ENCODE data around the gene OR10A3. TPM values are rescaled to one million over a fixed set of nuclear protein-coding genes. Genes with fewer than 3 reads are reported as not detected.

The OR10A3 gene
- polyA plus RNA-seq, 1 donor from 2014 or later, result not detected

DNA sequence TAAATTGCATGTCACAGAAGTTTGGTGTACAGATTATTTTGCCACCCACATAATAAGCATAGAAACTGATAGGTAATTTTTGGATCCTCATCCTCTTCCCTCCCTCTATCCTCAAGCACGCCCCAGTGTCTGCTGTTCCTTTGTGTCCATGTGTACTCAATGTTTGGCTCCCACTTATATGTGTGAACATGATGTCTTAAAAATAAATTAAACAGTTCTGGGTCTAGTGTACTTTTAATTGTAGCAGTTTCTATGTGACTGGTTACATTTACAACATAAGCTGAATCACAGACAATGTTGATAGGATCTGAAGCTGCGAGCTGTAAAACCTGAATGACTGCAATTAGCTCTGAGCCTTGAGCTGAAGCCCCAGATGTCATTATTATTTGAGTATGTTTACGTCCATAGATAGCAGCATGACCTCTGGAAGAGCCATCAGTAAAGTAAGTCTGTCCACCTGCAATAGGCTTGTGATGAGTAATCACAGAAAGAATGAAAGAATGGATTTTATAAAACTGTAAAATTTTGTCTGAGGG is 40.1 kb downstream of the OR10A3 start:
- H3K9me3 ChIP-seq (ENCODE audit: low read length), result no peaks in the 10 kb centered on the region
- H3K9ac ChIP-seq (ENCODE audit: low read length), result no peak overlapping the region
- no peak overlapping the region for H3K4me3 ChIP-seq (ENCODE audit: low read length)
- TF ChIP-seq MXI1 (conservative IDR thresholded peaks at IDR 0.05; ENCODE audit: poor library complexity, severe bottlenecking), result no peak
- TF ChIP-seq CTCF (IDR thresholded peaks at IDR 0.05; ENCODE audit: poor library complexity, severe bottlenecking), result no peak
- TF ChIP-seq REST (IDR thresholded peaks at IDR 0.05; ENCODE audit: borderline replicate concordance), result no peak
- TF ChIP-seq EP300 (conservative IDR thresholded peaks at IDR 0.05; ENCODE audit: poor library complexity, severe bottlenecking), result no peak
- no peak for TF ChIP-seq SMC3 (conservative IDR thresholded peaks at IDR 0.05; ENCODE audit: poor library complexity)
- TF ChIP-seq POLR2AphosphoS5 (IDR thresholded peaks at IDR 0.05), result no peak
- no peak for TF ChIP-seq TAF1 (IDR thresholded peaks at IDR 0.05; ENCODE audit: low read depth)
- H2AFZ ChIP-seq (ENCODE audit: low read depth, low read length), result no peak overlapping the region
- no peaks in the 10 kb centered on the region for H3K79me2 ChIP-seq (replicated peaks; ENCODE audit: insufficient read depth, low read length)
- no peaks in the 10 kb centered on the region for H4K20me1 ChIP-seq (ENCODE audit: insufficient read depth)
- H3K27me3 ChIP-seq (ENCODE audit: insufficient read depth, low read depth, low read length), result no peaks in the 10 kb centered on the region
- no peaks in the 10 kb centered on the region for H3F3A ChIP-seq (ENCODE audit: insufficient read depth, low read length, poor library complexity, severe bottlenecking)
- no peaks in the 10 kb centered on the region for H3K9me2 ChIP-seq (ENCODE audit: insufficient read depth, low read length)
- H3K36me3 ChIP-seq (ENCODE audit: insufficient read depth, low read length), result no peaks in the 10 kb centered on the region
- H3K4me2 ChIP-seq (ENCODE audit: low read length), result no peak overlapping the region
- H3K27ac ChIP-seq (ENCODE audit: low read length), result no peak overlapping the region

DNA sequence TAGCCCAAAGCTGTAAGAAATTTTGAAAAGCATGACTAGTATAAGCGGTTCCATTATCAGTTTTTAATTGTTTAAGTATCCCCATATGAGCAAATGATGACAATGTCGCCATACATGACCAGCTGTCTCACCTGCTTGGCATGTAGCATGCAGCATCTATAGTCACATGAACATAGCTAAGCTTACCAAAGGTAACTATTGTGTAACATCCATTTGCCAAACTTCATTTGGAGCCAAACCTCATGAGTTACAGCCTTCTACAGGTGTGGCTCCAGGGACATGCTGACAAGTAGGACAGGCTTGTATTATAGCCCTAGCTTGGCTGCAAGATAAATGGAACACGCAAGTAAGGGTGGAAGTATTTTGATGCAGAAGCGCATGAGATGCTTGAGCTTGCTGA is 40.8 kb downstream of the OR10A3 start:
- no peak overlapping the region for H2AFZ ChIP-seq (ENCODE audit: low read depth, low read length)
- TF ChIP-seq TAF1 (IDR thresholded peaks at IDR 0.05; ENCODE audit: low read depth) (no peak), REST (IDR thresholded peaks at IDR 0.05; ENCODE audit: borderline replicate concordance) (no peak), EZH2 (IDR thresholded peaks at IDR 0.05; ENCODE audit: borderline replicate concordance, insufficient read depth, low read length, poor library complexity, severe bottlenecking) (no peak)
- H3K4me3 ChIP-seq (ENCODE audit: low read length), result no peak overlapping the region
- no peaks in the 10 kb centered on the region for H4K20me1 ChIP-seq (ENCODE audit: insufficient read depth)
- no peak overlapping the region for H3K27ac ChIP-seq (ENCODE audit: low read length)
- no peaks in the 10 kb centered on the region for H3K9me3 ChIP-seq (ENCODE audit: low read length)
- H3K9me2 ChIP-seq (ENCODE audit: insufficient read depth, low read length), result no peaks in the 10 kb centered on the region
- no peaks in the 10 kb centered on the region for H3F3A ChIP-seq (ENCODE audit: insufficient read depth, low read length, poor library complexity, severe bottlenecking)
- H3K36me3 ChIP-seq (ENCODE audit: insufficient read depth, low read length), result no peaks in the 10 kb centered on the region
- no peak overlapping the region for H3K9ac ChIP-seq (ENCODE audit: low read length)
- H3K4me2 ChIP-seq (ENCODE audit: low read length), result no peak overlapping the region
- H3K27me3 ChIP-seq (ENCODE audit: insufficient read depth, low read depth, low read length), result no peaks in the 10 kb centered on the region
- no peaks in the 10 kb centered on the region for H3K79me2 ChIP-seq (replicated peaks; ENCODE audit: insufficient read depth, low read length)

All from neural cell (in vitro differentiated cells).